WTC11 (cell line): ENCODE measurements around the gene NPDC1. TPM values are rescaled to one million over a fixed set of nuclear protein-coding genes. Genes with fewer than 3 reads are reported as not detected.

Source experiments
- CREM ChIP-seq: sonication (generic); formaldehyde crosslinking; IDR thresholded peaks from 2 replicates; pipeline ENCODE4 v1.8.1; 2022; ENCODE audit warnings: mild to moderate bottlenecking, missing genetic modification reagents, moderate library complexity
- ESRRA ChIP-seq: sonication (generic); formaldehyde crosslinking; IDR thresholded peaks from 2 replicates; pipeline ENCODE4 v1.8.1; 2022; ENCODE audit warnings: mild to moderate bottlenecking, missing genetic modification reagents, borderline replicate concordance
- IRF2 ChIP-seq: sonication (generic); formaldehyde crosslinking; IDR thresholded peaks from 2 replicates; pipeline ENCODE4 v1.8.0; 2022; ENCODE audit warnings: low read depth, missing genetic modification reagents, borderline replicate concordance
- MYBL2 ChIP-seq: sonication (generic); formaldehyde crosslinking; IDR thresholded peaks from 2 replicates; pipeline ENCODE4 v1.8.1; 2023; ENCODE audit warnings: mild to moderate bottlenecking, moderate library complexity, missing genetic modification reagents
- NFATC4 ChIP-seq: fragments of 250-450 bp; sonication (Bioruptor Pico); IDR thresholded peaks from 2 replicates; pipeline ENCODE4 v1.9.0; 2021; ENCODE audit warnings: mild to moderate bottlenecking
- NFE2L1 ChIP-seq: sonication (generic); formaldehyde crosslinking; IDR thresholded peaks from 2 replicates; pipeline ENCODE4 v1.8.1; 2023; ENCODE audit warnings: missing genetic modification reagents
- NR2C2 ChIP-seq: sonication (generic); formaldehyde crosslinking; IDR thresholded peaks from 2 replicates; pipeline ENCODE4 v1.8.0; 2022; ENCODE audit warnings: mild to moderate bottlenecking, missing genetic modification reagents
- RELA ChIP-seq: sonication (generic); formaldehyde crosslinking; IDR thresholded peaks from 2 replicates; pipeline ENCODE4 v1.8.1; 2022; ENCODE audit warnings: missing genetic modification reagents, mild to moderate bottlenecking, borderline replicate concordance
- ZNF138 ChIP-seq: sonication (generic); formaldehyde crosslinking; conservative IDR thresholded peaks from 2 replicates; pipeline ENCODE4 v1.8.1; 2022; ENCODE audit warnings: mild to moderate bottlenecking, moderate library complexity, missing genetic modification reagents
- ZNF232 ChIP-seq: sonication (generic); formaldehyde crosslinking; IDR thresholded peaks from 2 replicates; pipeline ENCODE4 v1.8.0; 2022; ENCODE audit warnings: mild to moderate bottlenecking, missing genetic modification reagents
- ZNF317 ChIP-seq: sonication (generic); formaldehyde crosslinking; IDR thresholded peaks from 2 replicates; pipeline ENCODE4 v1.8.1; 2023; ENCODE audit warnings: low read depth, mild to moderate bottlenecking, moderate library complexity, missing genetic modification reagents, borderline replicate concordance
- total RNA-seq: library from RNA; stranded (reverse); gene quantifications from 3 replicates; pipeline ENCODE4 v1.2.3, GENCODE V29; 2021
- TF ChIP-seq, protein P1 (sequence below): sonication (generic); formaldehyde crosslinking; conservative IDR thresholded peaks from 2 replicates; pipeline ENCODE4 v1.8.1; 2023; ENCODE audit warnings: mild to moderate bottlenecking, low read depth, missing genetic modification reagents, moderate library complexity
- TF ChIP-seq, protein P2 (sequence below): sonication (generic); formaldehyde crosslinking; IDR thresholded peaks from 2 replicates; pipeline ENCODE4 v1.8.0; 2023; ENCODE audit warnings: mild to moderate bottlenecking, missing genetic modification reagents
- TF ChIP-seq, protein P3 (sequence below): sonication (generic); formaldehyde crosslinking; IDR thresholded peaks from 2 replicates; pipeline ENCODE4 v1.8.0; 2022; ENCODE audit warnings: mild to moderate bottlenecking, missing genetic modification reagents
- TF ChIP-seq, protein P4 (sequence below): sonication (generic); formaldehyde crosslinking; IDR thresholded peaks from 2 replicates; pipeline ENCODE4 v1.8.1; 2022; ENCODE audit warnings: mild to moderate bottlenecking, moderate library complexity, missing genetic modification reagents
- TF ChIP-seq, protein P5 (sequence below): sonication (generic); formaldehyde crosslinking; IDR thresholded peaks from 2 replicates; pipeline ENCODE4 v1.8.1; 2023; ENCODE audit warnings: mild to moderate bottlenecking, moderate library complexity, missing genetic modification reagents
- TF ChIP-seq, protein P6 (sequence below): sonication (generic); formaldehyde crosslinking; IDR thresholded peaks from 2 replicates; pipeline ENCODE4 v1.8.1; 2023; ENCODE audit warnings: mild to moderate bottlenecking, missing genetic modification reagents, moderate library complexity
- TF ChIP-seq, protein P7 (sequence below): sonication (generic); formaldehyde crosslinking; IDR thresholded peaks from 2 replicates; pipeline ENCODE4 v1.8.1; 2023; ENCODE audit warnings: mild to moderate bottlenecking, missing genetic modification reagents
- TF ChIP-seq, protein P8 (sequence below): sonication (generic); formaldehyde crosslinking; IDR thresholded peaks from 2 replicates; pipeline ENCODE4 v1.8.0; 2022; ENCODE audit warnings: mild to moderate bottlenecking, missing genetic modification reagents
- TF ChIP-seq, protein P9 (sequence below): sonication (generic); formaldehyde crosslinking; IDR thresholded peaks from 2 replicates; pipeline ENCODE4 v1.8.1; 2023; ENCODE audit warnings: mild to moderate bottlenecking, missing genetic modification reagents, moderate library complexity

NPDC1 gene
- total RNA-seq, 1 experiment from 2014 or later = 64.3 TPM

DNA sequence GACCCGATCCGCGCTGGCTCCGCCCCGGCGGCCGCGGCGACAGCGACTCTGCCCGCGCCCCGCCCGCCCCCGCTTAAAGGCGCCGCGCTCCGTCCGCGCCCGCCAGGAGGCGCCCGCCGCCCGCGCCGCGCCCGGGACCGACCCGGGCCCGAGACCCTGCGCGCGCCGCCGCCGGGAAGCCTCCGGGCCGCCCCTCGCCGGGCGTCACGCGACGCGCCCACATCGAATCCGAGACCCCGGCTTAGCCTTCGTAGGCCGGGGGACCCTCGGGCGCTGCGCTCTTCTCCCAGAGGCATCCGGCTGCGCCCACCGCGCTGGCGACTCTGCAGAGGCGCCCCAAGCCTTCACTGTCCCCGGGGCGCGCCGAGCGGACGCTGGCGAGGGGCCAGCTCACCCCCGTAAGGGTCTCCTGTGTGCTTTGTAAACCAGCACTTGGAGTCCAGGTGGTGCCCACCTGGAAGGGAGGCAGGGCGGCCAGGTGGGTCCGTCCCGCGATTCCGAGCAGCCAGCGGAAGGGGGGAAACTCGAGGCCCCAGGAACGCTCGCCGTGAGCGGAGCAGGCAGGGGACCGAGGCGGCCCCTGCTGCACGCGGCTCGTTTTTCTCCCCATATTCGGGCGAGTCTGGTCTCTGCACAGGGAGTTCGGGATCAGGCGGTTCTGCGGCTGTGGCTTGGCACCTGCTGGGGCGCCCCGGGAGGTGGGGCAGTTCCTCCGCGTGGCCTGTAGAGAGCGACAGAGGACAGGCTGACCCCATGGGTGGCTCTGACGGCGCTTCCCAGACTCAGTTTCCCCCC lies 17.5 kb downstream of the NPDC1 start (continued):
- TF ChIP-seq, protein P1, sequence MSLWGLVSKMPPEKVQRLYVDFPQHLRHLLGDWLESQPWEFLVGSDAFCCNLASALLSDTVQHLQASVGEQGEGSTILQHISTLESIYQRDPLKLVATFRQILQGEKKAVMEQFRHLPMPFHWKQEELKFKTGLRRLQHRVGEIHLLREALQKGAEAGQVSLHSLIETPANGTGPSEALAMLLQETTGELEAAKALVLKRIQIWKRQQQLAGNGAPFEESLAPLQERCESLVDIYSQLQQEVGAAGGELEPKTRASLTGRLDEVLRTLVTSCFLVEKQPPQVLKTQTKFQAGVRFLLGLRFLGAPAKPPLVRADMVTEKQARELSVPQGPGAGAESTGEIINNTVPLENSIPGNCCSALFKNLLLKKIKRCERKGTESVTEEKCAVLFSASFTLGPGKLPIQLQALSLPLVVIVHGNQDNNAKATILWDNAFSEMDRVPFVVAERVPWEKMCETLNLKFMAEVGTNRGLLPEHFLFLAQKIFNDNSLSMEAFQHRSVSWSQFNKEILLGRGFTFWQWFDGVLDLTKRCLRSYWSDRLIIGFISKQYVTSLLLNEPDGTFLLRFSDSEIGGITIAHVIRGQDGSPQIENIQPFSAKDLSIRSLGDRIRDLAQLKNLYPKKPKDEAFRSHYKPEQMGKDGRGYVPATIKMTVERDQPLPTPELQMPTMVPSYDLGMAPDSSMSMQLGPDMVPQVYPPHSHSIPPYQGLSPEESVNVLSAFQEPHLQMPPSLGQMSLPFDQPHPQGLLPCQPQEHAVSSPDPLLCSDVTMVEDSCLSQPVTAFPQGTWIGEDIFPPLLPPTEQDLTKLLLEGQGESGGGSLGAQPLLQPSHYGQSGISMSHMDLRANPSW (CRISPR knock-in tag) = no peak
- TF ChIP-seq, protein P2, sequence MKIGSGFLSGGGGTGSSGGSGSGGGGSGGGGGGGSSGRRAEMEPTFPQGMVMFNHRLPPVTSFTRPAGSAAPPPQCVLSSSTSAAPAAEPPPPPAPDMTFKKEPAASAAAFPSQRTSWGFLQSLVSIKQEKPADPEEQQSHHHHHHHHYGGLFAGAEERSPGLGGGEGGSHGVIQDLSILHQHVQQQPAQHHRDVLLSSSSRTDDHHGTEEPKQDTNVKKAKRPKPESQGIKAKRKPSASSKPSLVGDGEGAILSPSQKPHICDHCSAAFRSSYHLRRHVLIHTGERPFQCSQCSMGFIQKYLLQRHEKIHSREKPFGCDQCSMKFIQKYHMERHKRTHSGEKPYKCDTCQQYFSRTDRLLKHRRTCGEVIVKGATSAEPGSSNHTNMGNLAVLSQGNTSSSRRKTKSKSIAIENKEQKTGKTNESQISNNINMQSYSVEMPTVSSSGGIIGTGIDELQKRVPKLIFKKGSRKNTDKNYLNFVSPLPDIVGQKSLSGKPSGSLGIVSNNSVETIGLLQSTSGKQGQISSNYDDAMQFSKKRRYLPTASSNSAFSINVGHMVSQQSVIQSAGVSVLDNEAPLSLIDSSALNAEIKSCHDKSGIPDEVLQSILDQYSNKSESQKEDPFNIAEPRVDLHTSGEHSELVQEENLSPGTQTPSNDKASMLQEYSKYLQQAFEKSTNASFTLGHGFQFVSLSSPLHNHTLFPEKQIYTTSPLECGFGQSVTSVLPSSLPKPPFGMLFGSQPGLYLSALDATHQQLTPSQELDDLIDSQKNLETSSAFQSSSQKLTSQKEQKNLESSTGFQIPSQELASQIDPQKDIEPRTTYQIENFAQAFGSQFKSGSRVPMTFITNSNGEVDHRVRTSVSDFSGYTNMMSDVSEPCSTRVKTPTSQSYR (CRISPR knock-in tag) = no peak
- no peak for TF ChIP-seq IRF2 (CRISPR knock-in tag)
- TF ChIP-seq, protein P3, sequence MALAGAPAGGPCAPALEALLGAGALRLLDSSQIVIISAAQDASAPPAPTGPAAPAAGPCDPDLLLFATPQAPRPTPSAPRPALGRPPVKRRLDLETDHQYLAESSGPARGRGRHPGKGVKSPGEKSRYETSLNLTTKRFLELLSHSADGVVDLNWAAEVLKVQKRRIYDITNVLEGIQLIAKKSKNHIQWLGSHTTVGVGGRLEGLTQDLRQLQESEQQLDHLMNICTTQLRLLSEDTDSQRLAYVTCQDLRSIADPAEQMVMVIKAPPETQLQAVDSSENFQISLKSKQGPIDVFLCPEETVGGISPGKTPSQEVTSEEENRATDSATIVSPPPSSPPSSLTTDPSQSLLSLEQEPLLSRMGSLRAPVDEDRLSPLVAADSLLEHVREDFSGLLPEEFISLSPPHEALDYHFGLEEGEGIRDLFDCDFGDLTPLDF = no peak
- no peak for TF ChIP-seq ZNF138
- no peak for TF ChIP-seq CREM (CRISPR knock-in tag)
- TF ChIP-seq, protein P4, sequence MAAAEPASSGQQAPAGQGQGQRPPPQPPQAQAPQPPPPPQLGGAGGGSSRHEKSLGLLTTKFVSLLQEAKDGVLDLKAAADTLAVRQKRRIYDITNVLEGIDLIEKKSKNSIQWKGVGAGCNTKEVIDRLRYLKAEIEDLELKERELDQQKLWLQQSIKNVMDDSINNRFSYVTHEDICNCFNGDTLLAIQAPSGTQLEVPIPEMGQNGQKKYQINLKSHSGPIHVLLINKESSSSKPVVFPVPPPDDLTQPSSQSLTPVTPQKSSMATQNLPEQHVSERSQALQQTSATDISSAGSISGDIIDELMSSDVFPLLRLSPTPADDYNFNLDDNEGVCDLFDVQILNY = 0 out of 2 replicates have a peak, but pooled peaks have one; percentile 24
- no peak for TF ChIP-seq ZNF232 (CRISPR knock-in tag)
- TF ChIP-seq, protein P5, sequence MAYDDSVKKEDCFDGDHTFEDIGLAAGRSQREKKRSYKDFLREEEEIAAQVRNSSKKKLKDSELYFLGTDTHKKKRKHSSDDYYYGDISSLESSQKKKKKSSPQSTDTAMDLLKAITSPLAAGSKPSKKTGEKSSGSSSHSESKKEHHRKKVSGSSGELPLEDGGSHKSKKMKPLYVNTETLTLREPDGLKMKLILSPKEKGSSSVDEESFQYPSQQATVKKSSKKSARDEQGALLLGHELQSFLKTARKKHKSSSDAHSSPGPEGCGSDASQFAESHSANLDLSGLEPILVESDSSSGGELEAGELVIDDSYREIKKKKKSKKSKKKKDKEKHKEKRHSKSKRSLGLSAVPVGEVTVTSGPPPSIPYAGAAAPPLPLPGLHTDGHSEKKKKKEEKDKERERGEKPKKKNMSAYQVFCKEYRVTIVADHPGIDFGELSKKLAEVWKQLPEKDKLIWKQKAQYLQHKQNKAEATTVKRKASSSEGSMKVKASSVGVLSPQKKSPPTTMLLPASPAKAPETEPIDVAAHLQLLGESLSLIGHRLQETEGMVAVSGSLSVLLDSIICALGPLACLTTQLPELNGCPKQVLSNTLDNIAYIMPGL (CRISPR knock-in tag) = peak; percentile 70; the same call in 1 of the 2 replicates
- no peak for TF ChIP-seq ZNF317 (CRISPR knock-in tag)
- TF ChIP-seq, protein P6, sequence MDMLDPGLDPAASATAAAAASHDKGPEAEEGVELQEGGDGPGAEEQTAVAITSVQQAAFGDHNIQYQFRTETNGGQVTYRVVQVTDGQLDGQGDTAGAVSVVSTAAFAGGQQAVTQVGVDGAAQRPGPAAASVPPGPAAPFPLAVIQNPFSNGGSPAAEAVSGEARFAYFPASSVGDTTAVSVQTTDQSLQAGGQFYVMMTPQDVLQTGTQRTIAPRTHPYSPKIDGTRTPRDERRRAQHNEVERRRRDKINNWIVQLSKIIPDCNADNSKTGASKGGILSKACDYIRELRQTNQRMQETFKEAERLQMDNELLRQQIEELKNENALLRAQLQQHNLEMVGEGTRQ (CRISPR knock-in tag) = no peak
- TF ChIP-seq MYBL2 (CRISPR knock-in tag) = no peak
- TF ChIP-seq, protein P7, sequence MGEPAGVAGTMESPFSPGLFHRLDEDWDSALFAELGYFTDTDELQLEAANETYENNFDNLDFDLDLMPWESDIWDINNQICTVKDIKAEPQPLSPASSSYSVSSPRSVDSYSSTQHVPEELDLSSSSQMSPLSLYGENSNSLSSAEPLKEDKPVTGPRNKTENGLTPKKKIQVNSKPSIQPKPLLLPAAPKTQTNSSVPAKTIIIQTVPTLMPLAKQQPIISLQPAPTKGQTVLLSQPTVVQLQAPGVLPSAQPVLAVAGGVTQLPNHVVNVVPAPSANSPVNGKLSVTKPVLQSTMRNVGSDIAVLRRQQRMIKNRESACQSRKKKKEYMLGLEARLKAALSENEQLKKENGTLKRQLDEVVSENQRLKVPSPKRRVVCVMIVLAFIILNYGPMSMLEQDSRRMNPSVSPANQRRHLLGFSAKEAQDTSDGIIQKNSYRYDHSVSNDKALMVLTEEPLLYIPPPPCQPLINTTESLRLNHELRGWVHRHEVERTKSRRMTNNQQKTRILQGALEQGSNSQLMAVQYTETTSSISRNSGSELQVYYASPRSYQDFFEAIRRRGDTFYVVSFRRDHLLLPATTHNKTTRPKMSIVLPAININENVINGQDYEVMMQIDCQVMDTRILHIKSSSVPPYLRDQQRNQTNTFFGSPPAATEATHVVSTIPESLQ (CRISPR knock-in tag) = no peak
- no peak for TF ChIP-seq RELA
- TF ChIP-seq, protein P8, sequence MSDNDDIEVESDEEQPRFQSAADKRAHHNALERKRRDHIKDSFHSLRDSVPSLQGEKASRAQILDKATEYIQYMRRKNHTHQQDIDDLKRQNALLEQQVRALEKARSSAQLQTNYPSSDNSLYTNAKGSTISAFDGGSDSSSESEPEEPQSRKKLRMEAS (CRISPR knock-in tag) = 0 out of 2 replicates have a peak, but pooled peaks have one; percentile 12
- no peak for TF ChIP-seq NFE2L1 (CRISPR knock-in tag)
- no peak for TF ChIP-seq NFATC4
- no peak for TF ChIP-seq NR2C2 (CRISPR knock-in tag)
- no peak for TF ChIP-seq ESRRA (CRISPR knock-in tag)
- TF ChIP-seq, protein P9, sequence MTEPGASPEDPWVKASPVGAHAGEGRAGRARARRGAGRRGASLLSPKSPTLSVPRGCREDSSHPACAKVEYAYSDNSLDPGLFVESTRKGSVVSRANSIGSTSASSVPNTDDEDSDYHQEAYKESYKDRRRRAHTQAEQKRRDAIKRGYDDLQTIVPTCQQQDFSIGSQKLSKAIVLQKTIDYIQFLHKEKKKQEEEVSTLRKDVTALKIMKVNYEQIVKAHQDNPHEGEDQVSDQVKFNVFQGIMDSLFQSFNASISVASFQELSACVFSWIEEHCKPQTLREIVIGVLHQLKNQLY = no peak
